HEK293 (cell line): ENCODE measurements around the gene ANAPC16.

Experiments used
- AEBP2 ChIP-seq: fragments of 450-650 bp; formaldehyde crosslinking; IDR thresholded peaks from 2 replicates; pipeline ENCODE4 v1.5.1; 2016; ENCODE audit warnings: missing biosample characterization, missing genetic modification characterization, borderline replicate concordance
- HOXD13 ChIP-seq: sonication (generic); formaldehyde crosslinking; IDR thresholded peaks from 2 replicates; pipeline ENCODE4 v1.8.0; 2022; ENCODE audit warnings: missing genetic modification reagents, borderline replicate concordance
- IKZF3 ChIP-seq: fragments of 450-650 bp; IDR thresholded peaks from 2 replicates; pipeline ENCODE4 v1.5.0; 2018; ENCODE audit warnings: missing biosample characterization, mild to moderate bottlenecking, missing genetic modification characterization, moderate library complexity
- KLF9 ChIP-seq: fragments of 450-650 bp; formaldehyde crosslinking; IDR thresholded peaks from 2 replicates; pipeline ENCODE4 v1.5.1; 2016; ENCODE audit warnings: missing biosample characterization, missing genetic modification characterization, low read depth
- OSR2 ChIP-seq: fragments of 450-650 bp; formaldehyde crosslinking; IDR thresholded peaks from 2 replicates; pipeline ENCODE4 v1.5.1; 2016; ENCODE audit warnings: missing biosample characterization, missing genetic modification characterization
- SCRT2 ChIP-seq: fragments of 450-650 bp; formaldehyde crosslinking; IDR thresholded peaks from 2 replicates; pipeline ENCODE4 v1.5.1; 2016; ENCODE audit warnings: missing biosample characterization, missing genetic modification characterization
- SP2 ChIP-seq: fragments of 450-650 bp; formaldehyde crosslinking; IDR thresholded peaks from 2 replicates; pipeline ENCODE4 v1.5.1; 2016; ENCODE audit warnings: missing biosample characterization, missing genetic modification characterization
- YY2 ChIP-seq: fragments of 450-650 bp; formaldehyde crosslinking; IDR thresholded peaks from 2 replicates; pipeline ENCODE4 v1.5.1; 2016; ENCODE audit warnings: missing biosample characterization, missing genetic modification characterization
- ZBTB21 ChIP-seq: fragments of 450-650 bp; formaldehyde crosslinking; IDR thresholded peaks from 2 replicates; pipeline ENCODE4 v1.5.1; 2017; ENCODE audit warnings: missing biosample characterization, missing genetic modification characterization
- ZBTB44 ChIP-seq: fragments of 450-650 bp; IDR thresholded peaks from 2 replicates; pipeline ENCODE4 v1.5.1; 2018; ENCODE audit warnings: missing biosample characterization, mild to moderate bottlenecking, missing genetic modification characterization
- ZFP41 ChIP-seq: fragments of 450-650 bp; formaldehyde crosslinking; IDR thresholded peaks from 2 replicates; pipeline ENCODE4 v1.5.1; 2016; ENCODE audit warnings: missing biosample characterization, missing genetic modification characterization, borderline replicate concordance
- ZIC2 ChIP-seq: fragments of 450-650 bp; formaldehyde crosslinking; IDR thresholded peaks from 2 replicates; pipeline ENCODE4 v1.5.1; 2016; ENCODE audit warnings: missing biosample characterization, missing genetic modification characterization
- ZNF18 ChIP-seq: fragments of 450-650 bp; formaldehyde crosslinking; IDR thresholded peaks from 2 replicates; pipeline ENCODE4 v1.5.1; 2016; ENCODE audit warnings: missing biosample characterization, missing genetic modification characterization
- ZNF211 ChIP-seq: fragments of 450-650 bp; formaldehyde crosslinking; IDR thresholded peaks from 2 replicates; pipeline ENCODE4 v1.5.1; 2016; ENCODE audit warnings: low read depth, missing biosample characterization, missing genetic modification characterization
- ZNF24 ChIP-seq: fragments of 450-650 bp; formaldehyde crosslinking; IDR thresholded peaks from 2 replicates; pipeline ENCODE4 v1.5.1; 2016; ENCODE audit warnings: missing biosample characterization, missing genetic modification characterization
- ZNF280D ChIP-seq: fragments of 450-650 bp; formaldehyde crosslinking; IDR thresholded peaks from 2 replicates; pipeline ENCODE4 v1.5.1; 2016; ENCODE audit warnings: missing biosample characterization, missing genetic modification characterization
- ZNF324 ChIP-seq: fragments of 450-650 bp; formaldehyde crosslinking; IDR thresholded peaks from 2 replicates; pipeline ENCODE4 v1.5.1; 2016; ENCODE audit warnings: missing biosample characterization, missing genetic modification characterization
- ZNF350 ChIP-seq: fragments of 450-650 bp; formaldehyde crosslinking; IDR thresholded peaks from 2 replicates; pipeline ENCODE4 v1.5.0; 2017; ENCODE audit warnings: missing biosample characterization, mild to moderate bottlenecking, missing genetic modification characterization
- ZNF394 ChIP-seq: fragments of 450-650 bp; formaldehyde crosslinking; IDR thresholded peaks from 2 replicates; pipeline ENCODE4 v1.5.1; 2016; ENCODE audit warnings: missing biosample characterization, missing genetic modification characterization, mild to moderate bottlenecking, moderate library complexity, borderline replicate concordance
- ZNF398 ChIP-seq: fragments of 450-650 bp; formaldehyde crosslinking; IDR thresholded peaks from 2 replicates; pipeline ENCODE4 v1.5.1; 2017; ENCODE audit warnings: missing biosample characterization, missing genetic modification characterization
- ZNF423 ChIP-seq: fragments of 450-650 bp; formaldehyde crosslinking; IDR thresholded peaks from 2 replicates; pipeline ENCODE4 v1.5.1; 2016; ENCODE audit warnings: missing biosample characterization, missing genetic modification characterization
- ZNF48 ChIP-seq: fragments of 450-650 bp; formaldehyde crosslinking; IDR thresholded peaks from 2 replicates; pipeline ENCODE4 v1.5.1; 2016; ENCODE audit warnings: missing biosample characterization, missing genetic modification characterization
- ZNF514 ChIP-seq: fragments of 450-650 bp; formaldehyde crosslinking; IDR thresholded peaks from 2 replicates; pipeline ENCODE4 v1.5.1; 2016; ENCODE audit warnings: missing biosample characterization, missing genetic modification characterization
- ZNF558 ChIP-seq: fragments of 450-650 bp; formaldehyde crosslinking; IDR thresholded peaks from 2 replicates; pipeline ENCODE4 v1.5.1; 2016; ENCODE audit warnings: missing biosample characterization, missing genetic modification characterization
- ZNF561 ChIP-seq: fragments of 450-650 bp; IDR thresholded peaks from 2 replicates; pipeline ENCODE4 v1.5.1; 2018; ENCODE audit warnings: missing biosample characterization, missing genetic modification characterization, borderline replicate concordance
- ZNF600 ChIP-seq: fragments of 450-650 bp; formaldehyde crosslinking; IDR thresholded peaks from 2 replicates; pipeline ENCODE4 v1.5.1; 2016; ENCODE audit warnings: missing biosample characterization, missing genetic modification characterization
- ZNF610 ChIP-seq: fragments of 450-650 bp; formaldehyde crosslinking; IDR thresholded peaks from 2 replicates; pipeline ENCODE4 v1.5.1; 2016; ENCODE audit warnings: missing biosample characterization, missing genetic modification characterization, borderline replicate concordance
- ZNF626 ChIP-seq: fragments of 450-650 bp; sonication (Bioruptor Pico); formaldehyde crosslinking; IDR thresholded peaks from 2 replicates; pipeline ENCODE4 v1.5.1; 2018; ENCODE audit warnings: missing biosample characterization, missing genetic modification characterization, inconsistent platforms
- ZNF629 ChIP-seq: fragments of 450-650 bp; formaldehyde crosslinking; IDR thresholded peaks from 2 replicates; pipeline ENCODE4 v1.5.1; 2017; ENCODE audit warnings: missing biosample characterization, missing genetic modification characterization
- ZNF76 ChIP-seq: fragments of 450-650 bp; formaldehyde crosslinking; IDR thresholded peaks from 2 replicates; pipeline ENCODE4; 2016; ENCODE audit warnings: low read depth, missing biosample characterization, missing genetic modification characterization, borderline replicate concordance
- ZSCAN23 ChIP-seq: fragments of 450-650 bp; formaldehyde crosslinking; IDR thresholded peaks from 2 replicates; pipeline ENCODE4 v1.5.1; 2016; ENCODE audit warnings: missing biosample characterization, missing genetic modification characterization

ANAPC16 gene

GRCh38 chr10:72272689-72273409 lies 57.0 kb downstream of the ANAPC16 start (continued):
- TF ChIP-seq HOXD13 (CRISPR knock-in tag): peak; percentile 99
- TF ChIP-seq ZNF324 (tag by site-specific recombination): peak; percentile 97
- TF ChIP-seq ZNF423 (tag by site-specific recombination): peak; percentile 91
- no peak for TF ChIP-seq SCRT2 (tag by site-specific recombination)
- peak; percentile 61 for TF ChIP-seq ZNF558 (tag by site-specific recombination)
- no peak for TF ChIP-seq ZNF626 (tag by site-specific recombination)
- no peak for TF ChIP-seq KLF9 (tag by site-specific recombination)
- TF ChIP-seq ZNF394 (tag by site-specific recombination): peak; percentile 75; the same call in 1 of the 2 replicates
- peak; percentile 72; the same call in 1 of the 2 replicates for TF ChIP-seq ZNF76 (tag by site-specific recombination)
- no peak for TF ChIP-seq AEBP2 (tag by site-specific recombination)
- TF ChIP-seq ZNF398 (tag by site-specific recombination): peak; percentile 61
- peak; percentile 93; the same call in 1 of the 2 replicates for TF ChIP-seq ZNF24
- TF ChIP-seq ZNF18 (tag by site-specific recombination): peak; percentile 43; the same call in 1 of the 2 replicates
- TF ChIP-seq ZNF280D (tag by site-specific recombination): no peak
- no peak for TF ChIP-seq ZNF350
- peak; percentile 4; the same call in 1 of the 2 replicates for TF ChIP-seq ZBTB21 (tag by site-specific recombination)
- TF ChIP-seq ZBTB44 (tag by site-specific recombination): peak; percentile 90
- peak; percentile 16 for TF ChIP-seq SP2 (tag by site-specific recombination)
- peak; percentile 52; the same call in 1 of the 2 replicates for TF ChIP-seq ZNF561 (tag by site-specific recombination)
- no peak for TF ChIP-seq ZNF48 (tag by site-specific recombination)
- peak; percentile 36; the same call in 1 of the 2 replicates for TF ChIP-seq YY2 (tag by site-specific recombination)
- TF ChIP-seq ZNF600 (tag by site-specific recombination): peak; percentile 97
- no peak; the same call in 1 of the 2 replicates for TF ChIP-seq ZFP41
- peak; percentile 76 for TF ChIP-seq ZIC2 (tag by site-specific recombination)
- TF ChIP-seq ZNF211: no peak
- TF ChIP-seq ZNF610 (tag by site-specific recombination): peak; percentile 48; the same call in 1 of the 2 replicates
- peak; percentile 100 for TF ChIP-seq IKZF3 (tag by site-specific recombination)
- TF ChIP-seq ZNF514: no peak
- TF ChIP-seq ZNF629 (tag by site-specific recombination): peak; percentile 68
- peak; percentile 48; the same call in 1 of the 2 replicates for TF ChIP-seq ZSCAN23 (tag by site-specific recombination)
- TF ChIP-seq OSR2 (tag by site-specific recombination): peak; percentile 53; the same call in 1 of the 2 replicates
